GM12875 (cell line): ENCODE measurements around the gene STK10.

Experiments
- H3K4me3 ChIP-seq: one replicate; pipeline ENCODE4 v1.5.1; 2011; ENCODE audit warnings: low read depth, low read length, control low read depth
- CTCF ChIP-seq: IDR thresholded peaks from 2 replicates; pipeline ENCODE4 v1.5.1; 2011; ENCODE audit warnings: low read depth, mild to moderate bottlenecking, control low read depth, inconsistent platforms, low read length, moderate library complexity, borderline replicate concordance; ENCODE audit not compliant: insufficient read depth

Gene STK10

GRCh38 chr5:172171118-172171517 is 16.9 kb downstream of the STK10 start:
- H3K4me3 ChIP-seq = no peak overlapping the region
- no peak for TF ChIP-seq CTCF

DNA sequence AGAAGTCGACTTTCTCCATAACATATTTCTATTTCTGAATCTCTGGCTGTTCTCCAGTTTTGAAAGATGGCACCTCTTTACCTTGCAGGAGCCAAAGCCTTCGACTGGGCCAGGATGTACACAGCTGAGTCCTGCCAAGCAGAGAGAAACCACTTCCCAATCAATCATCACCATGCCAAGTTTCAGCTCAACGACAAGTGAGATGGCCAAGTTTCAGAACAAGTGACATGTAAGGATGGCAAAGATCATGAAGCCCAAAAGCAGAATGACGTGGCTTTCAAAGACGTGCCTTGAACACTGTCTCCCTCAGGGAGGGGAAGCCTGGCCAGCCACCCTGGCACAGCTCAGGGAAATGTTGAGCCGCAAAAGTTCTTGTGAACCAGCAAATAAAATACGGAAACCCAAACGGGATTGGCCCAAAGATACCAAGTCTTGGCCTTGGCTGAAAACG is 17.7 kb downstream of the STK10 start:
- no peak overlapping the region for H3K4me3 ChIP-seq
- no peak for TF ChIP-seq CTCF

- H3K4me3 ChIP-seq = no peak overlapping the region
- TF ChIP-seq CTCF = no peak
These were observed 18.8 kb downstream of the STK10 start for GRCh38 chr5:172169216-172169615.

GRCh38 chr5:172168311-172168710 is 19.7 kb downstream of the STK10 start:
- TF ChIP-seq CTCF = no peak
- H3K4me3 ChIP-seq = no peak overlapping the region

- no peak overlapping the region for H3K4me3 ChIP-seq
- TF ChIP-seq CTCF = no peak
These were observed 20.1 kb downstream of the STK10 start for GRCh38 chr5:172167895-172168294.

DNA sequence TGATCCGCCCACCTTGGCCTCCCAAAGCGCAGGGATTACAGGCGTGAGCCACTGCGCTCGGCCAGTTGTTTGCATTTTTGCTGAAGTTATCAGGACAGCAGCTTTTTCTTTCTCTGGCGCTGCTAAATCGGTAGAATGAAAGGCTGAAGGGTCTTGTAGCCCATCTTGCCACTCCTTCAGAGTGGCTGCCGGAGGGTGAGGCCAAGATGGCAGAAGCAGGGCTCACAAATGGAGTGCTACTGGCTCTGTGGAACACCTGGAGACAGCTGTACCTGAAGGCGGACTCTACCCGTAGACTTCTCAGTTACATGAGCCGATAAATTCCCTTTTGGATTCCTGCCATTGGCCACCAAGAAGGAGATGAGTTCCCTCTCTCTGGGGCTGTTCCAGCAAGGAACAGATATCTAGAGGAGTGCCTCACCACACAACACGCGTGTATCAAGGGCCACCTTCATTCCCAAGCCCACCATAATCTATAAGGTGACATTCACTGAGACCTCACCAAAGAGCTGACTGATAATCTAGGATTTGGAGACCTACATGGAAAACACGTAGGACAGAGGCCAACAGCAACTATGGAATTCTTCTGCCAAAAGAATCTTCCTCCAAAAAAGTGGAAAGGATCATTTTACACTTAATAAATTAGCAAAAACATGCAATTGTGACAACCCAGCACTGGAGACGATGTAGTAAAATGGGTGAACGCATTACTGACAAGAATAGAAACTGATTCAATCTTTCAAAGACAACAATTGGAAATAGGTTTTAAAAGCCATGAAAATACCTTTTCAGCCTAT is 21.8 kb downstream of the STK10 start:
- H3K4me3 ChIP-seq = no peak overlapping the region
- TF ChIP-seq CTCF = no peak

DNA sequence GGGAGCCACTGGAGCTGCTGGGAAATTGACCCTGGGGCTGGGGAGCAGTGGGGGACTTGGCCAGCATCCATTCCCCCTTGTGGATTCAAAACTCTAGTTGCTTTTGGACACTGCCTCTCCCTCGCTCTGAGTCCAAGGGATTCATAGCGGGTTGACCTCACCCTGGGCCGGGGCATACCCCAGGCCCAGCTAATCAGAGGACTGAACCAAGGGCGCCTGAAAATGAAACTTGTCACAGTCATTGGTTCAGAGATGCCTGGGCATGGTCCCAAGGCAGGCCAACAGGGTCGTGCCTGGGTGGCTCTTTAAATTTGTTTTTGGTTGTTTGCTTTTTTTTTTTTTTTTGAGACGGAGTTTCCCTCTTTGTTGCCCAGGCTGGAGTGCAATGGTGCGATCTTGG is 22.6 kb downstream of the STK10 start:
- TF ChIP-seq CTCF = no peak
- no peak overlapping the region for H3K4me3 ChIP-seq
